H1 (cell line): ENCODE results near the gene THTPA. TPM values are rescaled to one million over a fixed set of nuclear protein-coding genes. Genes with fewer than 3 reads are reported as not detected.

ENCODE experiments used
- BACH1 ChIP-seq: IDR thresholded peaks from 2 replicates; pipeline ENCODE4 v1.6.1; 2012; ENCODE audit warnings: low read length, improper control_type of control experiment
- CEBPB ChIP-seq: IDR thresholded peaks from 2 replicates; pipeline ENCODE4 v1.6.1; 2012; ENCODE audit warnings: low read depth, low read length
- EP300 ChIP-seq, 2 experiments: IDR thresholded peaks; 1 replicate in 1 of 2; 2 replicates in 1 of 2; pipeline ENCODE4 v1.6.1; 2011 to 2012; ENCODE audit warnings: low read depth in 2 of 2, low read length in 2 of 2, mild to moderate bottlenecking in 2 of 2, borderline replicate concordance in 1 of 2, inconsistent platforms in 1 of 2, moderate library complexity in 1 of 2
- KDM5A ChIP-seq: fragments of 200-600 bp; IDR thresholded peaks from 2 replicates; pipeline ENCODE4 v1.7.1; 2012; ENCODE audit warnings: mild to moderate bottlenecking, low read length, inconsistent platforms, mixed read lengths
- NANOG ChIP-seq: IDR thresholded peaks from 2 replicates; pipeline ENCODE4 v1.6.1; 2011; ENCODE audit warnings: low read length, low read depth, mild to moderate bottlenecking, inconsistent platforms; ENCODE audit not compliant: insufficient read depth, poor library complexity, severe bottlenecking
- SP2 ChIP-seq: IDR thresholded peaks from 2 replicates; pipeline ENCODE4 v1.6.1; 2012; ENCODE audit warnings: mild to moderate bottlenecking, low read length, inconsistent platforms
- TAF1 ChIP-seq: IDR thresholded peaks from 2 replicates; pipeline ENCODE4 v1.6.1; 2011; ENCODE audit warnings: mild to moderate bottlenecking, low read depth, low read length
- polyA plus RNA-seq, 7 experiments: library from polyadenylated mRNA; depleted of rRNA in 3 of 7; stranded (reverse) in 5 of 7; unstranded in 2 of 7; fragments of >200 nt in 5 of 7; fragments of 200-250 nt in 2 of 7; gene quantifications; 1 replicate in 5 of 7; 2 replicates in 1 of 7; 4 replicates in 1 of 7; pipeline versions ENCODE4 v1.2.1 to v1.2.3, GENCODE V29; 2011 to 2013; ENCODE audit warnings: missing spikeins in 2 of 7, mixed read lengths in 2 of 7
- total RNA-seq: library from RNA; stranded (reverse); fragmentation: NEBNext Ultra II Directional; extraction: Animal tissue kit (Norgen Biotek cat#: 25700); gene quantifications from 2 replicates; pipeline ENCODE4 v1.2.1, GENCODE V29; 2021

Gene THTPA
- total and polyA plus RNA-seq, 2 of the 8 experiments (the other 6 are each of a cell fraction or from before 2014, with no cell fraction given): 16.6 to 19.0 TPM

- no peak for TF ChIP-seq KDM5A
- 0 out of 3 replicates have a peak, but pooled peaks of 1 of the 2 experiments have one; percentile 34 for TF ChIP-seq EP300 (IDR thresholded peaks at IDR 0.05; ENCODE audit: borderline replicate concordance in 1 of 2, low read depth in 2 of 2, low read length in 2 of 2)
- no peak for TF ChIP-seq CEBPB
- no peak for TF ChIP-seq BACH1
- TF ChIP-seq TAF1: peak; percentile 51; the same call in 1 of the 2 replicates
- TF ChIP-seq NANOG: no peak
- no peak for TF ChIP-seq SP2
Observed at GRCh38 chr14:23551266-23552028, 4.6 kb upstream of the THTPA start, which contains the start of gene ZFHX2 (continued).
